ENCODE results near the gene HIRIP3. TPM values are rescaled to one million over a fixed set of nuclear protein-coding genes. Genes with fewer than 3 reads are reported as not detected.

Gene HIRIP3
- total RNA-seq, 1 experiment from 2014 or later = 18.4 TPM

GRCh38 chr16:30031477-30031918 is 36.1 kb upstream of the HIRIP3 start:
- Histone ChIP-seq H3K79me2 (ENCODE audit: low read length) (no peaks in the 10 kb centered on the region), H3K36me3 (ENCODE audit: low read depth, low read length) (no peaks in the 10 kb centered on the region; the same call in 1 of the 2 replicates), H3K27me3 (ENCODE audit: low read length) (no peaks in the 10 kb centered on the region), H2AFZ (ENCODE audit: low read length) (no peak overlapping the region), H3K4me1 (ENCODE audit: insufficient read depth, low read length) (no peaks in the 10 kb centered on the region), H3K9me3 (ENCODE audit: low read length) (no peaks in the 10 kb centered on the region), H3K27ac (ENCODE audit: low read length) (no peak overlapping the region), H3F3A (ENCODE audit: low read length, unreplicated experiment) (no peaks in the 10 kb centered on the region), H3K4me3 (ENCODE audit: low read length) (peak overlapping the region; percentile 47; the same call in 1 of the 2 replicates), H3K4me2 (ENCODE audit: low read length) (peak overlapping the region; percentile 59), H3K9me2 (replicated peaks; ENCODE audit: low read length) (no peaks in the 10 kb centered on the region), H4K20me1 (ENCODE audit: low read length) (no peaks in the 10 kb centered on the region), H3K9ac (ENCODE audit: low read length) (no peak overlapping the region)
- ChIA-PET POLR2A (ENCODE audit: unreplicated experiment) (no interaction called here), CTCF (interaction anchor here (0.5 to 0.6 kb wide), 2 partner anchors 149 to 207 kb away, joined by 4 to 17 read pairs; no protein-coding TSS in a partner anchor)
- ATAC-seq (no peak), DNase-seq (no peak)
- TF ChIP-seq CTCF (conservative IDR thresholded peaks at IDR 0.05; ENCODE audit: low read depth, low read length) = no peak
- TF ChIP-seq EZH2 (IDR thresholded peaks at IDR 0.05; ENCODE audit: low read length, unreplicated experiment) = no peak
- no peak for TF ChIP-seq EZH2phosphoT487 (IDR thresholded peaks at IDR 0.05; ENCODE audit: borderline replicate concordance, low read length)
- no TSS peak for BruUV-seq (replicated peaks)
- intact Hi-C loops (cut with micrococcal nuclease) = no loop called here

GRCh38 chr16:30030841-30031413 is 35.5 kb upstream of the HIRIP3 start, which contains the start of gene TLCD3B:
Gene TLCD3B (minus strand): TSS chr16:30031271. CDS start chr16:30030527, 744 bp downstream.
- Histone ChIP-seq H4K20me1 (ENCODE audit: low read length) (no peaks in the 10 kb centered on the region), H3K4me3 (ENCODE audit: low read length) (peak within 1 kb of the TSS; percentile 47; the same call in 1 of the 2 replicates), H3K4me1 (ENCODE audit: insufficient read depth, low read length) (no peaks in the 10 kb centered on the region), H2AFZ (ENCODE audit: low read length) (no peak within 1 kb of the TSS), H3F3A (ENCODE audit: low read length, unreplicated experiment) (no peaks in the 10 kb centered on the region), H3K27ac (ENCODE audit: low read length) (no peak within 1 kb of the TSS), H3K4me2 (ENCODE audit: low read length) (peak within 1 kb of the TSS; percentile 59), H3K36me3 (ENCODE audit: low read depth, low read length) (no peaks in the 10 kb centered on the region; the same call in 1 of the 2 replicates), H3K79me2 (ENCODE audit: low read length) (no peaks in the 10 kb centered on the region), H3K27me3 (ENCODE audit: low read length) (no peaks in the 10 kb centered on the region), H3K9ac (ENCODE audit: low read length) (no peak within 1 kb of the TSS), H3K9me2 (replicated peaks; ENCODE audit: low read length) (no peaks in the 10 kb centered on the region), H3K9me3 (ENCODE audit: low read length) (no peaks in the 10 kb centered on the region)
- BruUV-seq (replicated peaks) = no TSS peak
- DNase-seq (no peak), ATAC-seq (peak; percentile 34; the same call in 1 of the 2 replicates)
- POLR2A ChIA-PET (ENCODE audit: unreplicated experiment) = no interaction called here
- TF ChIP-seq CTCF (conservative IDR thresholded peaks at IDR 0.05; ENCODE audit: low read depth, low read length) (no peak), EZH2 (IDR thresholded peaks at IDR 0.05; ENCODE audit: low read length, unreplicated experiment) (no peak), EZH2phosphoT487 (IDR thresholded peaks at IDR 0.05; ENCODE audit: borderline replicate concordance, low read length) (no peak)
- intact Hi-C loops (cut with micrococcal nuclease) = no loop called here
- CTCF ChIA-PET = interaction anchor here (0.6 kb wide), 1 partner anchor 45 kb away, joined by 3 read pairs; no protein-coding TSS in a partner anchor
